HG03108 (cell line): Measurements from ENCODE around the gene CAMK1D.
"Not testable (repeated sequence)": the region's sequence is repeated elsewhere in the genome, so short reads cannot be mapped to it uniquely, and the experiment has no call there.

Experiments used
- ATAC-seq: cut with Tn5 transposase; IDR thresholded peaks from one replicate; pipeline ENCODE4 v1.9.1; 2021; ENCODE audit warnings: moderate library complexity; ENCODE audit not compliant: unreplicated experiment

The CAMK1D gene

GRCh38 chr10:12489806-12490205 lies 140.5 kb downstream of the CAMK1D start:
- ATAC-seq, result no peak

DNA sequence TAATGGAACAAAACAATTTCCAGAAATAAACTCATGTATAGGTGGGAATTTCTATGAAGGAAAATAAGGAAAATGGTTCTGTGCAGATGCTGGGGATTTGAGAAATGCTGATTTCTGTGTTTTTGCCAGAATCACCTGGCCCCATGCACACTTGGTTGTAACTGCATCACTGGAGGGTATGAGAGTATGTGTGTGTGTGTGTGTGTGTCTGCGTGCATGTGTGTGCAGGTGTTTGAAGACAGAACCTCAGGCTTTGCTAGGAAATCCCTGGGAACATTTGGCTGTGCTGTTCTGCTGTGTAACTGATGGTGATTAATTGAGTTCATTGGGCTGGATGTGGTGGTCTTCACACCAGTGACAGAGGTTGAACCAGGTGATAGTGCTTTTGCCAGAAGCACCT lies 141.6 kb downstream of the CAMK1D start:
- no peak for ATAC-seq

GRCh38 chr10:12491491-12491890 lies 142.1 kb downstream of the CAMK1D start:
- ATAC-seq, result no peak

- ATAC-seq, result no peak
These were observed 142.7 kb downstream of the CAMK1D start for GRCh38 chr10:12492016-12492415.

- not testable (repeated sequence) for ATAC-seq
These were observed 147.7 kb downstream of the CAMK1D start for GRCh38 chr10:12497046-12497445.

DNA sequence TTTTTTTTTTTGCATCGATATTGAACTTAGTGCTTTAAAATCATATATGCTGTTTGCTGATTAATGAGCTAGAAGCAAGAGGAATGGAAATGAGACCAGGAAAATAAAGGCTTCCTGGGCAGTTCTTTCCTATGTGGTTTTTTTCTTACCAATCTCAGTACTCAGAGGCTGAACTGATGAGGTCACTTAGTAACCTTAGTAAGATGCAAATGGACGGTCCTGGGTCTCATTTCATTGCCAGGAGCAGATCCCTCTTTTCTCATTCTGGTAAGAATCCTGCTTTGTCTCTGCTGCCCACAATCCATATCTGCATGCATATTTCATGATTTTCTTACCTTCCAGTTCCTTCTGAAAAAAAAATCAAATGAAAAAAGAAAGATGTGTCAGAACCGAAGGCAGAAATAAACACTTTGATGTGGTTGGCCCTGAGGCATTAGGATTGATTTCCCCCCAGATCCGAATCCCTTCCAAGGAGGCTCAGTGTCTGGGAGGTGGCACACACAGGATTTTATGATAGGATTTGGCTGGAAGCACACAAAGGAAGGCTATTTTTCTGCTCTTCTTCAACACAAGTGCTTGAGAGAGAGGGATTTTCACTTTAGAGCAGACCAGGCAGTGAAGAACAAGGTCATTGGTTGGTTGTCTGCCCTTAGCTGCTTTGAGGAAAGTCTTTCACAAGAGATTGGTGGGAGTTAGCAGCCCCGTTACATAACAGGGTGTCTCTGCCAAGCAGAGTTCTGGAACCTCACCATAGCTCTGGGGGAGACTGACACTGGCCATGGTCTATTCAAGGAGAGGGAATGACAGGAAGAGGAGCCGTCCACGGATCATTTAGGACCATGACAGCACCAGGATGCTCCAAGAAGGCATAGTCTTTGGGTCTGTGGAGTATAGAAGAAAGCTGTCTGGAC lies 150.0 kb downstream of the CAMK1D start:
- no peak for ATAC-seq

GRCh38 chr10:12500381-12501303 lies 151.3 kb downstream of the CAMK1D start:
- no peak for ATAC-seq

DNA sequence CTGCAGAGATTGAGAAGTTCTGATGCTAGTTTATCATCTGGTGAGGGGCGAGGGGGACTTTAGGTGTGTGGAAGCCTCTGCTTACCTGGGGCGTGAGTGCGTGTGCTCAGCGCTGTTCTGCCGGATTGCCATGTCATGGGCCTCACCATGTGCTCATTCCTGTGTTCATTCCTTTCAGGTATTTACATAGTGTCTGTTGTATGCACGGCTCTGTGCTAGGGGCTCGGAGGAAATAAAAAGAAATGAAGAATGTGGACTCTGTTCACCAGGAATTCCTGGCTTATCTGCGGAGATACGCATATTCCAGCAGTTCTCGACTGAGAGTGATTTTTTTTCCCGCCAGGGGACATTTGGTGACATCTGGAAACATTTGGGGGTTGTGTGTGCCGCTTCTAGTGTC lies 152.0 kb downstream of the CAMK1D start:
- no peak for ATAC-seq

DNA sequence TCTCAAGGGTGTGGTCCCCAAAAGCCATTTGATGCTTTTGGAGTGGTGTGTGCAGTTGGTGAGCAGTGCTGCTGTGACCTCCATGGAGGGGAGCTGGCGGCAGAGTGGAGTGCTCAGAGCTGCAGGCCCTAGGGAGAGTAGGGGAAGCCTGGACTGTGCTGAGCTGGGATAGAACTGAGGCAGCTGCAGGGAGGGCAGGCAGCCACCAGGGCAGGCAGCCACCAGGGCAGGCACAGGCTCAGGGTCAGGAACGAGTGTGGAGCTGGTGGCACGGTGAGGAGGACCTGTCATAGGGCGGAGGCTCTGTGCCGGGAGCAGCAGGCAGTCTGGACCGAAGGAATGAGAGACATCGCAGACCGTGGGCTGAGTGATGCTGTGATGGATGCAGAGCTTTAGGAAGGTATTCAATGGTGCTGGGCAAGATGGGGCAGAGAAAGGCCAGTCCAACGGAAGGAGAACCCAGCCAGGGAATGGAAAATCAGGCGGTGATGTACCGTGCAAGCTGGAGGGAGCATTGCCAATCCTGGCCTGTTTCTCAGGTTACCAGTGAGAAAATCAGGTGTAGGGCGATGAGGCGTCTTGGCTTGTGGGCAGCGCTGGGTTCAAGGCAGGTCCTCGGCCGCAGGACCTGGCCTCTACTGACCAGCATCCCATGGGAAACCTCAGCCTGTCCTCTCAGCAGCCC lies 152.6 kb downstream of the CAMK1D start:
- ATAC-seq, result no peak

DNA sequence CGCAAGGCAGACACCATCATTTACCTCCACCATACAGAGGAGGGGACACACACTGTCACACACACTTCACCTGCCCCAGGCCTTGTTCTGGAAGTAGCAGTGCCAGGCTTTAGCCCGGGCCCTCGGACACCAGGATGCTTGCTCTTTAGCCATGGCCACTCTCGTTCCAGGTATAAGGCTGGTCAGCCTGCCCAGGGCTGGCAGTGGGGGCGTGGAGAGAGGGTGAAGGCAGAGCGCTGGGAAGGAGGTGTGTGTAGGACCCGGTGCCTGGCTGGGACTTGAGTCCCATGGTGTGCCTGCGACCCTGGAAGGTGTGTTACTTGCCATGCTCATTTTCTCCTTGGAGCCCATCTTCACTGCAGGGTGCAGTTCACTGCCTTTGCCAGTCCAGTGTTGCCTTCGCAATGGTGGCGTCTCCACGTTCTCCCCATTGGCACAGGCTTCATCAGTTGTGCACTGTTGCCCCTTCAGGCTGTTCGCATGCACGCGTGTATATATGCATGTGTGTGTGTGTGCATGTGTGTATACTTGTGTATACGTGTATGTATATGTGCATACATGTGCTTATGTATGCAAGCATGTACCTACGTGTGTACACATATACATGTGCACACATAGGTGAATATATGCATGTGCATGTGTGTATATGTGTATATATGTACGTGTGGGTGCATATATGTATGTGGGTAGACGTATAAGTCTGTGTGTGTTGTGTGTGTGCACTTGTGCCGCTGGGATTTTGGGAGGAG lies 153.4 kb downstream of the CAMK1D start:
- no peak for ATAC-seq

- no peak for ATAC-seq
These were observed 154.0 kb downstream of the CAMK1D start for GRCh38 chr10:12503311-12503710.

GRCh38 chr10:12504176-12504575 lies 154.8 kb downstream of the CAMK1D start:
- ATAC-seq, result no peak

DNA sequence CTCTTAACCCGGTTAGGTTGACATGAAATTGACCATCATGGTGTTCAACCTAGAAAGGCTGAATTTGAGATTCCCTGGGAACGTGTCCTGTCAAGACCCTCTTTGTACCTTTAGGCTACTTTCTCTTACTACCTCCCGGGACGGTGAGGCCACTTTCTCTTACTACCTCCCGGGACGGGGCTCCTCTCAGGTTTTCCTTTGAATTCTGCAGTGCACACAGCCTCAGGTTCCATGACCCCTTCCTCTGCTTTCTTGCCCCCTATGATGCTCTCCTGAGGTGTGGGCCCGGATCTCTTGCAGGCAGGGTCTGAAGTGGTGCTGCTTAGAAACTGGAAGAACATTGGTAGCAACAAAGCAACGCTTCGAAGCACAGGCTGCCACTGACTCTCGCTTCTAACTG lies 155.3 kb downstream of the CAMK1D start:
- no peak for ATAC-seq

DNA sequence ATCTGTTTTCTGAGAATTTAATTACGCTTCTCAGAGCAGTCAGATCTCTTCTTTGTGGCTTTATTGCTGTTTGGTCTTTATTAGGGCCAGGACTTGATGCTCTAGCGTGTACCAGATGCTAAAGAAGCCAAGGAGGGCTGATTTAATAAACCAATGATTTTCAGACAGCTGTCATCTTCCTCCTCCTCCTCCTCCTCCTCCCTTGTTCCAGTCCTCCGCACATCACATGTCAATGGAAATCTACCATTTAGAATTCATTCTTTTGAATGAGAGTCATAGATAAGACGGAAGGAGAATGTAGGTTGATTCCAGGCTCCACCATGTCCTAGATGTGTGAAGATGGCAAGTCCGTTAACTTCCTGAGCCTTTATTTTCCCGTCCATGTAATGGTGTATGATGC lies 156.3 kb downstream of the CAMK1D start:
- no peak for ATAC-seq

- ATAC-seq, result no peak
These were observed 158.0 kb downstream of the CAMK1D start for GRCh38 chr10:12507165-12507850.

DNA sequence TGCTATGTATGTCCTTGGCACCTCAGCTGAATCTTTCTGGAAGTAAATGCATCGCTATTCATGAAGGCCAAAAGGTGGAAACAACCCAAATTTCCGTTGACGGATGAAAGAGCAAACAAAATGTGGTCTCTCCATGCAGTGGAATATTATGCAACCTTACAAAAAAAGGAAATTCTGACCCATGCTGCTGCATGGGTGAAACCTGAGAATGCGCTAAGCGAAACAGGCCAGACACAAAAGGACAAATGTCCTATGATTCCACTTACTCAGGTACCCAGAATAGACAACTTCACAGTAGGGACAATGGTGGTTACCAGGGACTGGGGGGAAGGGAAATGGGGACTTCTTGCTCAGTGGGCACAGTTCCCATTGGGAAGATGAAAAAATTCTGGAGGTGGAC lies 158.8 kb downstream of the CAMK1D start:
- ATAC-seq, result no peak

DNA sequence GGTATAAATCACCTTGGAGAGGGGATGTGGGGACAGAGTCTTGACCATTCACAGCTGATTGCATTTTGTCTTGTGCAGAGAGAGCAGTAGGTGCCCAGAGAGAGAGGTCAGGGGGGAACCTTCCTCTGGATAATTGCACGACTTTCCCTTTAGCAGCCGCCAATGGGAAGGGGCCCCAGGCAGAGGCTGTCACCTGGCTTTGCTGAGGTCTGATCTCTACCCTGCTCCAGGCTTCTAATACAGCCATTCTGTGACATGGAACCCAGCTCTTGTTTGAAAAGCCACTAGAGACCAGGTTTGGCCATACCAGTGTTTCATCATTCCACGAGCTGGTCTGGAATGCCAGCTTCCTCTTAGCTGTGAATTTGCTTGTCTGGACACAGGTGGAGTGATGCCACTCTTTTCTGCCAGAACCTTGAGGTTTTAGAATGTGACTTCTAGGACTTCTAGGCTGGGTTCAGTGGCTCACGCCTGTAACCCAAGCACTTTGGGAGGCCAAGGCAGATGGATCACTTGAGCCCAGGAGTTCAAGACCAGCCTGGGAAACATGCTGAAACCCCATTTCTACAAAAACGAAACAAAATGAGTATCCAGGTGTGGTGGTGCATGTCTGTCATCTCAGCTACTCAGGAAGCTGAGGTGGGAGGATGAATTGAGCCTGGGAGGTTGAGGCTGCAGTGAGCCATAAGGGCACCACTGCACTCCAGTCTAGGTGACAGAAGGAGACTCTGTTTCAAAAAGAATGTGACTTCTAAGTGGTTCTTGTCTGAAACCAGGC lies 159.9 kb downstream of the CAMK1D start:
- no peak for ATAC-seq

DNA sequence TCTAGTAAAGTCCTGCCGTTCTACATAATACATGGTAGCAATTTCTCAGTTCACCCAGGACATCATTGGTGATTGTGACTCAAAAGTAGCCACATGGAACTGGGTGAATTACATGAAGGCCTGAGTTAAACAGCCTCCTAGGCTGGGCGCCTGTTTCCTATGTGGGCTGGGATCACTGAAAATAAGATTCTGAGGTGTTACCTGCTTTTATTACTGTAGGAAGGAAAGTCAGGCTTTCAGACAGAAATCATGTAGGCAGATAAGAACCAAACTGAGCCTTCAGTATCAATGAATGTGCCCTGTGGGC lies 160.4 kb downstream of the CAMK1D start:
- no peak for ATAC-seq

DNA sequence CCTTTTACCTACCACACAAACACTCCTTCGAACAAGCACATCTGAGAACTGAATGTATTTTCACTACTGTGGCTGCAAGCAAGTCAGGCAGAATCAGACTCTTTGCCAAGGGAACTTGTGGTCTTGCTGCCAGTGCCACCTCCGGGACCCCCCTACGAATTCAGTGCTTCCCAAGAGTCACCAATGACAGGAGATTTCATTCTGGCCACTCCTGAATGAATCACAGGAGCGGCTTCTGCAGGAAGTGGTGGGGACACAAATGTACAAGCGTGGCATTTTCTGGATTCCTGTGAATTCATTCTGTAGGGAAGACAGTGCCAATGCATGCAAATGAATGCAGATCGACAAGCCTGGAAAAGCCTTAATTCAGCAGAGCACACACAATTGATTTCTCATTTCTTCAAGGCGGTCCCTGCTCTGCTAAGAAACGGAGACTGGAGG lies 161.2 kb downstream of the CAMK1D start:
- ATAC-seq, result no peak
